Head of caudate nucleus (tissue), 42 donors: ENCODE measurements around the gene YIF1B.
A peak's percentile ranks its signal among the peaks of the same experiment; 100 is the strongest.

Experiments
- DNase-seq, 42 donors: peaks; one replicate each; pipeline versions ENCODE4 v3.0.0 to v3.0.0-alpha.2; 2020 to 2021; ENCODE audit warnings: mixed read lengths in 7 of 42
- intact Hi-C: fragments of 100-400 bp; cut with DNase I; formaldehyde crosslinking; loops from one replicate; pipeline ENCODE4 v1.15.0; 2022

YIF1B gene

GRCh38 chr19:38308926-38309614, 6.7 kb downstream of the YIF1B start:
- DNase-seq: no peak
- intact Hi-C loops: no loop called here

GRCh38 chr19:38308006-38308766, 7.6 kb downstream of the YIF1B start:
- no peak for DNase-seq
- intact Hi-C loops: no loop called here

- intact Hi-C loops: no loop called here
- DNase-seq: no peak
Measured at GRCh38 chr19:38307597-38307996, 8.2 kb downstream of the YIF1B start.

- intact Hi-C loops: no loop called here
Measured at GRCh38 chr19:38307076-38307475, 8.7 kb downstream of the YIF1B start.

GRCh38 chr19:38306236-38306635, 9.5 kb downstream of the YIF1B start:
- intact Hi-C loops: no loop called here
- no peak for DNase-seq

More at GRCh38 chr19:38307076-38307475, 8.7 kb downstream of the YIF1B start:
- no peak for DNase-seq

- intact Hi-C loops: no loop called here
- no peak for DNase-seq
Measured at GRCh38 chr19:38304866-38305429, 10.8 kb downstream of the YIF1B start.

- no peak for DNase-seq
- intact Hi-C loops: no loop called here
Measured at GRCh38 chr19:38304352-38304865, 11.3 kb downstream of the YIF1B start.

GRCh38 chr19:38303517-38304351, 12.0 kb downstream of the YIF1B start, which contains the start of gene C19orf33:
Gene C19orf33 (plus strand): TSS chr19:38304251. CDS start chr19:38304262, 11 bp downstream.
- intact Hi-C loops: no loop called here
- no peak for DNase-seq

- DNase-seq: no peak
- intact Hi-C loops: no loop called here
Measured at GRCh38 chr19:38298821-38299680, 16.7 kb downstream of the YIF1B start.

GRCh38 chr19:38294090-38294489, 21.7 kb downstream of the YIF1B start:
- intact Hi-C loops: no loop called here
- DNase-seq: peak in 28 of 42 donors; percentile 8 to 63 (median 40)

GRCh38 chr19:38293281-38293680, 22.5 kb downstream of the YIF1B start:
- intact Hi-C loops: no loop called here
- no peak for DNase-seq

GRCh38 chr19:38291855-38292254, 23.9 kb downstream of the YIF1B start:
- no peak for DNase-seq
- intact Hi-C loops: no loop called here

- no peak for DNase-seq
- intact Hi-C loops: no loop called here
Measured at GRCh38 chr19:38290631-38291147, 25.1 kb downstream of the YIF1B start.

GRCh38 chr19:38289955-38290354, 25.8 kb downstream of the YIF1B start:
- peak in 33 of 42 donors; percentile 19 to 81 (median 56) for DNase-seq
- intact Hi-C loops: no loop called here

- intact Hi-C loops: no loop called here
- no peak for DNase-seq
Measured at GRCh38 chr19:38288123-38288855, 27.5 kb downstream of the YIF1B start.

GRCh38 chr19:38287604-38288003, 28.1 kb downstream of the YIF1B start:
- peak in 10 of 42 donors; percentile 13 to 40 (median 28) for DNase-seq
- intact Hi-C loops: no loop called here

GRCh38 chr19:38285567-38285966, 30.2 kb downstream of the YIF1B start:
- DNase-seq: no peak
- intact Hi-C loops: no loop called here
